GM21528 (cell line): ENCODE data around the gene PRR29.

Experiments
- ATAC-seq: cut with Tn5 transposase; IDR thresholded peaks from one replicate; pipeline ENCODE4 v1.9.1; 2021; ENCODE audit warnings: mild to moderate bottlenecking, moderate library complexity; ENCODE audit not compliant: unreplicated experiment, low FRiP score

PRR29 gene

GRCh38 chr17:64038331-64039105 lies 40.4 kb downstream of the PRR29 start:
- ATAC-seq: no peak

- ATAC-seq: no peak
Measured at GRCh38 chr17:64039106-64039400, 40.9 kb downstream of the PRR29 start.

GRCh38 chr17:64040206-64040605 lies 42.1 kb downstream of the PRR29 start:
- ATAC-seq: no peak

GRCh38 chr17:64041912-64042311 lies 43.8 kb downstream of the PRR29 start:
- no peak for ATAC-seq

- no peak for ATAC-seq
Measured at GRCh38 chr17:64042700-64043485, 44.7 kb downstream of the PRR29 start.

- no peak for ATAC-seq
Measured at GRCh38 chr17:64045176-64045575, 47.0 kb downstream of the PRR29 start.

- no peak for ATAC-seq
Measured at GRCh38 chr17:64048805-64049204, 50.7 kb downstream of the PRR29 start.

GRCh38 chr17:64051153-64051552 lies 53.0 kb downstream of the PRR29 start:
- ATAC-seq: no peak

- ATAC-seq: no peak
Measured at GRCh38 chr17:64053101-64053500, 55.0 kb downstream of the PRR29 start.
